ENCODE results near the gene SUPT6H.
"Not testable (repeated sequence)": the region's sequence is repeated elsewhere in the genome, so short reads cannot be mapped to it uniquely, and the experiment has no call there.

SUPT6H gene

DNA sequence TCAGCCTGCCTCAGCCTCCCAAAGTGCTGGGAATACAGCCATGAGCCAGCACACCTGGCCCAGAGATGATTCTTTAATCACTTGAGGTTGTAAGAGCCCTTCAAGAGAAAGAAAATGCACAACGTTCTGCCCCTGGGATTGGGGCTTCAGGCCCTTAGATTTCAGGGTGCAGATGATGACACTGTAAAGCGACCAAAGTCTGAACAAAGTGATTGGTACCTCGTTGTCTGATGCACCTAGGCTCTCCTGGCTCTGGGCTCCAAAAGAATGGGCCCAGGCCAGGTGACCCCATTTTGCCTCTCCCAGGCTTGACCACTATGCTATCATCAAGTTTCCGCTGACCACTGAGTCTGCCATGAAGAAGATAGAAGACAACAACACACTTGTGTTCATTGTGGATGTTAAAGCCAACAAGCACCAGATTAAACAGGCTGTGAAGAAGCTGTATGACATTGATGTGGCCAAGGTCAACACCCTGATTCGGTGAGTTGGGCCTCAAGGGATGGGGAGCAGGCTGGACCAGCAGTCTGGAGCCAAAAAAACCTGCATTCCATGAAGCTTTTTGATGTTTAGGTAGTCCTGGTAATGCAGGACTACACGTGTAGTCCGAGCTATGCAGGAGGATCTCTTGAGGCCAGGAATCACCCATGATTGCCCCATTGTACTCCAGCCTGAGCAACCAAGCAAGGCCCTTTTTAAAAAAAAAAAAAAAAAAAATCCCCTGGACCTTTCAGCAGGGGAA lies 60.6 kb downstream of the SUPT6H start:
- DNase-seq, result no peak

DNA sequence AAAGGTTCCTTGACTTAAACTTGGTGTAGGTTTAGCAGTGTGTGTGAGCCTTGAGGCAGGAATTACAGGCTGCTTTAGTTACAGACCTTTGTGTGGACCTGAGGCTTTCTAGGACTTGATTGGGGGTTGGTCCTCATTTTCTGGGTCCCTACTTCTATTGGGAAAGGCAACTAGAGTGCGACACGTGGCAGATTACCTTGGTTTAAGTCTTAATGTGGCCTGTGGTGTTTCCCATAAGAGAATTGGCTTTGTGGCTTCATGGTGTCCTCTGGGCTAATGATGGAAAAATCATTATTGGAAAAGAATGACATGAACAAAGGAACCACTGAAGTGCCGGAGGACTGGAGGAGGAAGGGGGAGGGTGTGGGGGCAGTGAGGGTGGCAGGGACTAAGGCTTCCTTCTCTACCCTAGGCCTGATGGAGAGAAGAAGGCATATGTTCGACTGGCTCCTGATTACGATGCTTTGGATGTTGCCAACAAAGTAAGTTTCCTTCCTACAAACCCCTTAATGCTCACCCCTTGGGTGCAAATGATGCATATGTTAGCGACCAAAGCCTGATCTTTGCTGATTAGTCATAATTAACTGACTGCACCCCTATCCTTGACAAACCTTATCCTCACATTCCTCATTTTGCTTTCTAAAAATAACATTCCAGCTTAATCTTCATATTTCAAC lies 61.3 kb downstream of the SUPT6H start:
- no peak for DNase-seq

DNA sequence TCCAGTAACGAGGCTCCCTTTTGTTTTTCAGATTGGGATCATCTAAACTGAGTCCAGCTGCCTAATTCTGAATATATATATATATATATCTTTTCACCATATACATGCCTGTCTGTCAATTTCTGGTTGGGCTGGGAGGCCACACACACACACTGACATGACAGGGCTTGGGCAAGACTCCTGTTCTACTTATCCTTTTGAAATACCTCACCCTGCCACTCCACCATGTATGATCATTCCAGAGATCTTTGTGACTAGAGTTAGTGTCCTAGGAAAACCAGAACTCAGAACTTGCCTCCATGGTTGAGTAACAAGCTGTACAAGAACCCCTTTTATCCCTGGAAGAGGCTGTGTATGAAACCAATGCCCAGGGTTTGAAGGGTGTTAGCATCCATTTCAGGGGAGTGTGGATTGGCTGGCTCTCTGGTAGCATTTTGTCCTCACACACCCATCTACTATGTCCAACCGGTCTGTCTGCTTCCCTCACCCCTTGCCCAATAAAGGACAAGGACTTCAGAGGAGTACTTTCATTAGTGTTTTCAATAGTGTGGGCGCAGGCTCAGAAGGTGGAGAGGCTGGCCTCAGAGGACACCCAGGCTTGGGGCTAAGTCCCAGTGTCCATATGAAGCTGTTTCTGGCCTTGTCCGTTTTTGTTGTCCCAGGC lies 62.0 kb downstream of the SUPT6H start:
- not testable (repeated sequence) for DNase-seq

DNA sequence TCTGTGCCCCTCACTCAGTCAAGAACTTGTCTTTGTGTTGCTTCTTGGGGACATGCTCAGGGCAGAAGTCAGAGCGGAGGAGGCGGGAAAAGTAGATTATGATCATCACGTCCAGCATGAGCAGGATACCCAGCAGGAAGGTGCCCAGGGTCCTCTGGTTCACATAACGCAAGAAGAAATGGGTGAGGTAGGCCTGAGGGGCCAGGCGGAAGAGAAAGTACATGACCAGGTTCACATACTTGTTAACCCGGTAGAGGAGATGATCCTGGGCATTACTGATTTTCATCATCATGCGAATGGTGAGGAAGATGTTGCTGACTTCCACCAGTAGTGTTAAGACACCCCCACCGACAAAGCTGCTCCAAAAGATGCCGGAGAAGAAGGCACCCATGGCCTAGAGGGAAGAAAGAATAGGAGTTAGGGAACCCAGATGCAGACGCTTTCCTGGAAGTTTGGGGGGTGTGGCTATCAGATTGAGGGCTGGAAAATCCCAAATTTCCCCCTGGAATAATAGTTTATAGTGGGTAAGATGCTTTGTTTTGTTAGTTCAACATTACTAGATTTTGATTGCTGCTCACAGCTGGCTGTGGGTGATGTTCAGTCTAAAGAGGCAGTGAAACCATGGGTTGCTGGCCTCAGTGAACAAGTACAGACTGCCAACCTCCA lies 62.6 kb downstream of the SUPT6H start:
- peak; percentile 42 for DNase-seq

DNA sequence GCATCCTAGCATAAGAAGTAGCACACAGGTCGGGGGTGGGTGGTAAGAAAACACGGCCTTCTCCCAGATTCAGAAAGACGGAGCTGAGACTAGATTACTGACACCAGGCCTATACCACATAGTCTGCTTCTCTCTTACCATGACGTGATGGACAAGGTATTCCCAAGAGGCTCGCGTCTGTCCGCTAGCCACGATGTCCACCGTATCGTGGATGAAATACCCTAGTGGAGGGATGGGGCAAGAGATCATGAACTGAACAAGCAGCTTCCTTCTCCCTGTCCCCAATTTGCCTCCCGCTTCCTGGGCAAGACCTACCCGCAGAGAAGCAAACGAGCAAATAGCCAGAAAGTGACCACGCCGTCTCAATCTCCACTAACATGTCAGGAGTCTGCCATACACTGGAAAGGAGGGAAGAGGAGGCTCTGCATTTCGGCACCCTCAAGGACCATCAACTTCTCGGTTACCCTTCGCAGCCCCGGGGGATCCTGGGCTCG lies 63.2 kb downstream of the SUPT6H start:
- DNase-seq, result peak; percentile 56

DNA sequence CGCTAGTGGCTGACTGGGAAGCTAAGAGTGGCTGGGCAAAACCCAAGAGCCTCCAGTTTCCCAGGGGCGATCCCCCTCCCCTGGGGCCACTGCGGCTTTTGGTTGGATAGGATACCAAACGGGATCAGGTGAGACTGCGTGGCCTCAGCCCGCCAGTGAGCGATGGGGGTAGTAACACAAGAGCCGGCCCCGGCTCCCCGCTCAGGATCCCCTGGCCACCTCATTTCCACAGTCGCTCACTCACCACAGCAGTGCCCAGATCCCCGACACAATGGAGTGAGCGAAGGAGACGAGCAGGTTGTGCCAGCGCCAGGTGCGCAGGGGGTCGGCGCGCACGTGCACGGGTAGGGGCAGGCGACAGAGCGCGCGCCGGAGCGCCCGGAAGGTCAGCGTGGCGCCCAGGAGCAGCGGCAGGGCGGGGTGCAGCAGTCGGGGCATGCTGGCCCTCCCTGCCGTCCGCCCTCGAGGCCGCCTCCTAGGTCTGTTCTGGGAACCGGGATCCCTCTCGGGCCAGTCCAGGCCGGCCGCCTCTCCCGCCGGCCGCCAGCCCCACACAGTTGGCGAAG lies 63.7 kb downstream of the SUPT6H start:
- peak; percentile 77 for DNase-seq

DNA sequence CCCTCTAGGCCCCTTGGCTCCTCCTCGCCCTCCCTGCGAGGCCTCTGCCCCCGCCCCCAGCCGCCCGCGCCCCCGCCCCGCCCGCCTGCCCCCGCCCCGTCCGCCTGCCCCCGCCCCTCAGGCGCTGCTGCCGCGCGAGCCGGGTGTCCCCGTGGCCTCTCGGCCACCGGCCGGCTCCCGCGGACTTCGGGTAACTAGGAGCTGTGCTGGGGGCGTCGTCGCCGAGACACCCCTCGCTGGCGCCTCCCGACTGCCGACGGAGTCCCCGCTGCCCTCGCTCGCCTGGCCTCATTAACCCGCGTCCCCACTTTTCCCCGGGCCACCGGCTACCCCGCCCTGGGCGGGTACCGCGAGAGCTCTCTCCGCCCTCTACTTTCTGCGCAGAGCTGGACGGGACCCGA lies 64.2 kb downstream of the SUPT6H start, which contains the start of gene TLCD1:
Gene TLCD1 (minus strand): TSS at position 8 of the 401 bp plus-strand sequence. CDS start 136 bp downstream, outside the sequence.
- peak; percentile 87 for DNase-seq

DNA sequence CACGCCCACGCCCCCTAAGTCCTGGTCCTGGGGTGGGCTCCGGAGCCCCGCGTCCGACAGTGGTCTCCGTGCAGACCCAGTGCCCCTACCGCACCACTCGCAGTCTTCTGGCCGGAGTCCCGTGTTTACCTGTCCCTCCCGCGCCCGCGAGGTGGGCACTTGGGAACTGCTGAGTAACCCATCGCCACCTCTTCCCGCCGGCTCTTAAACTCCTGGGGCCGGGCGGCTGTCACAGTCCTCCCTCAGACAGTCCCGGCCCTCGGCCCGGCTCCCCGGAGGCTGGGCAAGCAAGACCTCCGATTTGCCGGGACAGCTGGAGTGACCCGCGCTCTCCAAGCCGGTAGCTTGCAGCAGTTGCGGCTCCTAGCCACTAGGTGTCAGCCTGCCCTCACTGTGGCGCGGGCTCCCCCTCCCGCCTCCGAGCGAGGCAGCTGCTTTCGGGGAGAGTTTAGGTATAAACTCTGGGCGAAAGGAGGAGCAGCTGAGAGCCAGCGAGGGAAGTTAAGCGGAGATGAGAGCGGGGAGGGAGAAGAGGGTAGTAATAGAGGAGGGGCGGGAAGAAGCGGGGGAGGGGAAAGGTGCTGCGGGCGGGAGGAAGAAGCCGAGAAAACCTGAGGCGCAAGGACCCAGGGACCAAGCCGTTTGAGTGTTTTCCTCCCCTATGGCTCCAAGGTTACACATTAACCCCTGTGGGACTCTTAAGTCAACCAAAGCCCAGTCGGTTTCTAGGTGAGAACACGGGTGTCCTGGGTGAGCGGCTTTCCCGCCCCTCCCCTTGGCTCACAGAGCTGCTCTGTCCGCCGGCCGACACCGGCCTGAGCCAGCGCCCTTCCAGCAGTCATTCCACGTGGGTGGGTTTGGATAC lies 64.9 kb downstream of the SUPT6H start:
- DNase-seq, result peak; percentile 96

DNA sequence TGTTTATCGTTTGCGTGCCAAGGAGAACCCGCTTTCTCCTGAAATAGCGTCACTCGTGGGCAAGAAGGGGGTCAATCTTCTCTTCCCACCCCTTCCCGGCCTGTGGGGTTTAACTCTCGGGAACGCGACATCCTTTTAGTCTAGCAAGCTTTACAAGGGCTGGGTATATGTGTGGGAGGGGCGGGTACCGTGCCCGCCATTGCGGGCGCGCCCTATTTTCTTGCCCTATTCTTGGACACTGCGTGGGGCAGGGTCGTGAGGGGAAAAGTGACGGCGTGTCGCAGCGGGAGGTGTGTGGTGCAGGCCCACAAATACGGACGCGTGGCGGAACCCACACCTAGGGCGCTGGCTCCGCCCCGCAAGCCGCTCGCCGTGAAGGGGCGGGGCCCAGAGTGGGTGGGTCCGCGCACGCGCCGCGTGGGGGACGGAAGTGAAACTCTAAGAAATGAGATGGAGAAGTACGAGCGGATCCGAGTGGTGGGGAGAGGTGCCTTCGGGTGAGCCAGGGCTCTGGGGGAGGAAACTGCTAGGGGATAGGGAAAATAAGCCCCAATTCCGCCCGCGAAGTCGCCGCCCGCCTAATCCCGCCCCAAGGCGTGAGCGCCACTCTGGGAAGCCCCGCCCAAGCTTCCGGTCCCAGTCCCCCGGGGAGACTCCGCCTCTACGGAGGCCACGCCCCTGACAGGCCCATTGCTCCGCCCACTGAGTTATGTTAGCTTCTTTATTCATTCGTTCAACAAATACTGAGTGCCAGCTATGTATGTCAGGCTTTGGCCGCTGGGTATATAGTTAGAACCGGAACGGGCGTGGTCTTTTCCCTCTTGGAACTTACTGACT lies 66.6 kb downstream of the SUPT6H start, which contains the start of gene NEK8:
Gene NEK8 (plus strand): TSS at position 425 of the 837 bp plus-strand sequence. CDS start 26 bp downstream, at position 451.
- DNase-seq, result peak; percentile 99

DNA sequence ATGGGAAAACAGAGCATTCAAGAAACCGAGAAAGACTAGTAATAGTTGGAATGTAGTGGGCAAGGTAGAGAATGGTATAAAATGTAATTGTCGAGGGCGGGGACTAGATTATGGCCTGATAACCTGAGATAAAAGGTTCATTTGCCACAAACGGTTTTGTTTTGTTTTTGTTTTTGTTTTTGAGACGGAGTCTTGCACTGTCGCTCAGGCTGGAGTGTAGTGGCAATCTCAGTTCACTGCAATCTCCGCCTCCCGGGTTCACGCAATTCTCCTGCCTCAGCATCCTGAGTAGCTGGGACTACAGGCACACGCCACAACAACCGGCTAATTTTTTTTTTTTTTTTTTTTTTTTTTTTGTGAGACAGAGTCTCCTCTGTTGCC lies 67.9 kb downstream of the SUPT6H start:
- no peak for DNase-seq

DNA sequence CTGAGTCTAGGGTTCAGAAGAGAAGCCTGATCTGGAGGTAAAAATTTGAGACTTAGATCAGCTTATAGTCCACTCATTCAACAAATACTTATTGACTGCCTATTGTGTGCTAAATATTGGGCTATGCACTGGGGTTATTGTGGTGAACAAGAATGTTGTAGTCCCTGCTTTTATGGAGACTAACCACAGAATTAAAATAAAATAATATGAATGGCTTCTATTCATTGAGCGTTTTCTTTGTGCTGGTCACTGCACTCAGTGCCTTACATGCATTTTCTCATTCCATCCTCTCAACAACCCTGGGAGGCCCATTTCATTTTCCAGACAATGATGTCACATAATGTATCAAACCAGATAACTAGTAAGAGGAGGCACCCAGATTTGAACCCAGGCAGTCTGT lies 71.3 kb downstream of the SUPT6H start:
- no peak for DNase-seq

DNA sequence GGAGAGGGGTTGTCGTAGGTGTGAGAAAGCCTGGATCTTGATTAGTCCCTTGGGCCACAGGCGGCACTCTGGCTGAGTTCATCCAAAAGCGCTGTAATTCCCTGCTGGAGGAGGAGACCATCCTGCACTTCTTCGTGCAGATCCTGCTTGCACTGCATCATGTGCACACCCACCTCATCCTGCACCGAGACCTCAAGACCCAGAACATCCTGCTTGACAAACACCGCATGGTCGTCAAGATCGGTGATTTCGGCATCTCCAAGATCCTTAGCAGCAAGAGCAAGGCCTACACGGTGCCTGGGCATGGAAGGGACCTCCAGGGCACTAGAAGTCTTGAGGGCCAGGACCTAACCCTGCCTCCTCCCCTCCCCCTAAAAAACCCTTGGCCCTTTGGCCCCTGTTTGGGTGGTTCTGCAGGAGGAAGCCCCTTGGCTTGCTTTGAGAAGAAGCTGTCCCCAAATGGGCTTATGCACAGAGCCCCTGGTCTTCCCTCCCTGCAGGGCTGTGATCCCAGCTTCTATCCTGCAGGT lies 72.8 kb downstream of the SUPT6H start:
- no peak for DNase-seq

DNA sequence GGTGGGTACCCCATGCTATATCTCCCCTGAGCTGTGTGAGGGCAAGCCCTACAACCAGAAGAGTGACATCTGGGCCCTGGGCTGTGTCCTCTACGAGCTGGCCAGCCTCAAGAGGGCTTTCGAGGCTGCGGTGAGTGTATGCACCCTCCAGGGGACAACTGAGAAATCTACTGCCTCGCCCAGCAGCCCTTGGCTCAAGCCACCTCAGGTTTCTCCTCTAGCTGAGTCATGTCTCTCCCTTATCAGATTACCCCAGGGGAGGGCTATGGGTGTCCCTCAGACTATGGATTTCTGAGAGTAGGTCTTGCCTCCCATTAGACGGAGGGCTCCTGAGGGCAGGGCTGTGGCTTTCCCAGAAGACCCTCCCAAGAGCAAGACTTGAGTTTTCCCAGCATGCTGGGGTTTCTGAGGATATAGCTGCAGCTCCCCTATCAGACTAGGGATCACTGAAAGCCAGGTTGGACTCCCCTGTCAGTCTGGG lies 73.3 kb downstream of the SUPT6H start:
- no peak for DNase-seq

DNA sequence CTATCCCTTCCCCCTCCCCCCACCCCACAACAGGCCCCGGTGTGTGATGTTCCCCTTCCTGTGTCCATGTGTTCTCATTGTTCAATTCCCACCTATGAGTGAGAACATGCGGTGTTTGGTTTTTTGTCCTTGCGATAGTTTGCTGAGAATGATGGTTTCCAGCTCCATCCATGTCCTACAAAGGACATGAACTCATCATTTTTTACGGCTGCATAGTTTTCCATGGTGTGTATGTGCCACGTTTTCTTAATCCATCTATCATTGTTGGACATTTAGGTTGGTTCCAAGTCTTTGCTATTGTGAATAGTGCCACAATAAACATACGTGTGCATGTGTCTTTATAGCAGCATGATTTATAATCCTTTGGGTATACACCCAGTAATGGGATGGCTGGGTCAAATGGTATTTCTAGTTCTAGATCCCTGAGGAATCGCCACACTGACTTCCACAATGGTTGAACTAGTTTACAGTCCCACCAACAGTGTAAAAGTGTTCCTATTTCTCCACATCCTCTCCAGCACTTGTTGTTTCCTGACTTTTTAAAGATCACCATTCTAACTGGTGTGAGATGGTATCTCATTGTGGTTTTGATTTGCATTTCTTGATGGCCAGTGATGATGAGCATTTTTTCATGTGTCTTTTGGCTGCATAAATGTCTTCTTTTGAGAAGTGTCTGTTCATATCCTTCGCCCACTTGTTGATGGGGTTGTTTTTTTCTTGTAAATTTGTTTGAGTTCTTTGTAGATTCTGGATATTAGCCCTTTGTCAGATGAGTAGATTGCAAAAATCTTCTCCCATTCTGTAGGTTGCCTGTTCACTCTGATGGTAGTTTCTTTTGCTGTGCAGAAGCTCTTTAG lies 74.1 kb downstream of the SUPT6H start:
- not testable (repeated sequence) for DNase-seq

DNA sequence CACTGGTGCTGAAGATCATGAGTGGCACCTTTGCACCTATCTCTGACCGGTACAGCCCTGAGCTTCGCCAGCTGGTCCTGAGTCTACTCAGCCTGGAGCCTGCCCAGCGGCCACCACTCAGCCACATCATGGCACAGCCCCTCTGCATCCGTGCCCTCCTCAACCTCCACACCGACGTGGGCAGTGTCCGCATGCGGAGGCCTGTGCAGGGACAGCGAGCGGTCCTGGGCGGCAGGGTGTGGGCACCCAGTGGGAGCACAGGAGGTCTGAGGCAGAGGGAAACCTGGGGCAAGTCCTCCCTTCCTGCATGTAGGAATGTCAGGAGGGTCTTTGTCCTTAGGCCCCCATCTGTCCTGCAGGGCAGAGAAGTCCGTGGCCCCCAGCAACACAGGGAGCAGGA lies 75.3 kb downstream of the SUPT6H start:
- DNase-seq, result no peak

DNA sequence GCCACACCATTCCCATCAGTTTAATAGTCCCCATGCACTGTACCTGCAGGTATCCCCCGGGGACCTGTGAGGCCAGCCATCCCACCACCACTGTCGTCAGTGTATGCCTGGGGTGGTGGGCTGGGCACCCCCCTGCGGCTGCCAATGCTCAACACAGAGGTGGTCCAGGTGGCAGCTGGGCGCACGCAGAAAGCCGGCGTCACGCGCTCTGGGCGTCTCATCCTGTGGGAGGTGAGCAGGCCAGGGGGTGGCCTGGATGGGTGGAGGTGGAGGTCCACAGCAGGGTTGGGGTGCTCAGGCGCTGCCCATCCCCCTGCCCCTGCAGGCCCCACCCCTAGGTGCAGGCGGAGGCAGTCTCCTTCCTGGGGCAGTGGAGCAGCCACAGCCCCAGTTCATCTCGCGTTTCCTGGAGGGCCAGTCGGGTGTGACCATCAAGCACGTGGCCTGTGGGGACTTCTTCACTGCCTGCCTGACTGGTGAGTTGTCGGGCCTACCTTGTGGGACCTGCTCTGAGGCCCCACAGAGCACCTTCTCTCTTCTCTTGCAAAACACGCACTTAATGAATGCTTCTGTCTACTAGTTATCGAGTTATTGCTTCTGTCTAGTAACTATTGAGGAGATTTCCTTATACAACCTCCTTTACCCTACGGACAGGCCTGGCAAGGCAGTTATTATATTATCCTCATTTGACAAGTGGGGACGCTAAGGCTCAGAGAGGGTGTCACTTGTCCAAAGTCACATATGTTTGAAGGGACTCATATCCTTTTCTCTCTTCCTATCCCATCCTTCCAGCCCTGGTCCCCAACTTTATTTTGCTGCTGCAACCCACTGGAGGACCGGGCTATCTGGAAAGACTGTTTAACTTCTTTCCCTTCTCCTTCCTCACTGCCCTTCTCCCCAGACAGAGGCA lies 76.0 kb downstream of the SUPT6H start:
- no peak for DNase-seq

DNA sequence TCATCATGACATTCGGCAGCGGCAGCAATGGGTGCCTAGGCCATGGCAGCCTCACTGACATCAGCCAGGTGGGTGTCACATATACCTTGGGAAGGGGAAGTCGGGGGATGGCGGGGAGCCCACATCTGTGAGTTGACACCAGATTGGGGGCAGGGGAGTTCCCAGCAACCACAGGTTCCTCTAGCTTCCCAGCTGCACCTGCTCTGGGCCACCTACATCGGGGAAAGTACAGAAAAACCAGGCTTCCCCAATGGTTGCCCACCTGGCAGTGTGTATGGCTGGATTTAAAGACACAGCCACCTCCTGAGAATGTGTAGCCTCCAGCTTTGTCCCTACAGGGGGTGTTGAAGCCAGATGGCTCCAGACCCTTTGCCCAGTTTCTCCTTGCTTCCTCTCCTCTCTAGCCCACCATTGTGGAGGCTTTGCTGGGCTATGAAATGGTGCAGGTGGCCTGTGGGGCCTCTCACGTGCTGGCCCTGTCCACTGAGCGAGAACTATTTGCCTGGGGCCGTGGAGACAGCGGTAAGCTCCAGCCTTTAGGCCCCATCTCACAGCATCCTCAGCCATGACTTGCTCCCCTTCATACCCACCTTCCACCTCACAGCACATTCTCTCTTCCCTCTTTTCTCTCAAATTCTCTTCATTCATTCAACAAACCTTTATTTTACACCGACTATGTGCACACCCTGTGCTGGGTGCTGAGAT lies 76.8 kb downstream of the SUPT6H start:
- DNase-seq, result peak; percentile 47
